NAMALWA (cell line): ENCODE data around the gene NTNG2.

Experiments used
- DNase-seq: peaks from one replicate; pipeline ENCODE4 v3.0.0-alpha.2; 2015; ENCODE audit warnings: low spot score

NTNG2 gene

GRCh38 chr9:132235894-132236661, 74.2 kb downstream of the NTNG2 start:
- peak; percentile 86 for DNase-seq

GRCh38 chr9:132236662-132237311, 74.9 kb downstream of the NTNG2 start:
- no peak for DNase-seq

DNA sequence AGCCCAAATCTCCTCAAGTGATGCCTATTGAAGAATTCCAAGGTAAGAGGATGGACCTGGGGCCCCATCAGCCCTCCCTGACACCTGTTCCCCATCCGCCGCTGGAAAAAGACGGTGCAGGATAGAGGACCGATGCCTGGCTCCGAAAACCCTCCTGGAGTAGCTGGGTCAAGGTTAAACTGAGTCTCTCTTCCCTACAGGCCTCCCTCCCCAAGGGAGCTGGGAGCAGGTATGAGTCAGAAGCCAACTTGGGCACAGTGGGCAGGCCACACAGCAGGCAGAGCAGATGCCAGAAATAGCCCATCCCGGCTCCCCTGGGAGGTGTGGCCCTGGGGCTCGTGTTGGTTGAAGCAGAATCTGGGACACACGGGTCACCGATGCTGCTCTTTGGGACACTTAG, 75.6 kb downstream of the NTNG2 start:
- DNase-seq: no peak

DNA sequence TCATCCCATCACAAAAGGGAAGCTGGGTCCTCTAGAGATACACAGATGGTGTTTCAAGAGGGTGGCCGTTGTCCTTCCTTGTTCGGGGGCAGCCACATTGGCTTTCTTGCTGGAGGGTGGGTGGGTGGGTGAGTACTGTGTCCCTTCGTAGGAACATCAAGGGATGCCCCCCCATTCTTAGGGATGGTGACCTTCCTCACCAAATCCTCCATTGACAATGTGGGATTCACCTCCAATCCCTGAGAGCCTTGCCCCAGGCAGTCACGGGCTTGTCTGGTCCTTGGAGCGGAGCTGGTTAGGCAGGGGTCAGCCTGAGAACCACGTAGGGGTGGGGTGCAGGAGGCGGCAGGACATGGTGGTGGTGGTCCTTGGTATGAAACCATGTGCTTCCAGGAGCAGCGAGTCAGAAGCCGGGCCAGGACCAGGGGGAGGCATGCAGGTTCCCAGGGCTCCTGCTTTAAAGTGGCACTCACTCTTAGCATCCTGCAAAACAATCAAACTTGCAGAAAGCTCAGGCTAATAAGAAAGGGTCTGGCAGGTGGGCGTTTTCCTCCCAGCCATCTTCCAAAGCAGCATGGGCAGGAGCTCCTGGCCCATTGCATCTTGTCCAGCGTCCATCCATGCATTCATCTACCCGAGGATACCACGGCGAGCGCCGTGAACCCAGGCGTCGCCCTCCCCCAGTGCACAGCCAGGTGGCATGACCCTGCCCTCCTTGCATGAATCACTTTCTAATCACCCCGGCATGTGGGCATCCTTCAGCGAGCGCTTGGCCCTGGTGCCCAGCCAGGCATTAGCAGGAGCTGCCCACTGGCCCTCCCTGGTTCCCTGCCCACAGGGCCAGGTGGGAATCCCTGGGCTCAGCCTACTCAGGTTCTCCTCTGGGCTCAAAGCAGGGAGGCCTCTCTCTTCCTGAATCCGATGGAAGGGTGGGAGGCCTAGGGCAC, 76.4 kb downstream of the NTNG2 start:
- no peak for DNase-seq

DNA sequence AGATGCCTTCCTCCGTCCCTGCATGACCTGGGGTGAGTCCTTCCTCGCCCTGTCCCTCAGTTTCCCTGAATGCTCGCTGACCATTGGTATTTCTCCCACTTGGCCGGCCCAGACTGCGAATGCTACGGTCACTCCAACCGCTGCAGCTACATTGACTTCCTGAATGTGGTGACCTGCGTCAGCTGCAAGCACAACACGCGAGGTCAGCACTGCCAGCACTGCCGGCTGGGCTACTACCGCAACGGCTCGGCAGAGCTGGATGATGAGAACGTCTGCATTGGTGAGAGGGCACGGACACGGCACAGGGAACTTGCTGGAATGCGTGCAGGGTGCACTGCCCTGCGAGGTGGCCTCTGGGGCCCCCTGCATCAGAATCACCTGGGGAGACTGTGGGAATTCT, 77.1 kb downstream of the NTNG2 start:
- no peak for DNase-seq

- no peak for DNase-seq
Observed at GRCh38 chr9:132239518-132239917, 77.7 kb downstream of the NTNG2 start.

GRCh38 chr9:132239999-132240840, 78.4 kb downstream of the NTNG2 start:
- no peak for DNase-seq

DNA sequence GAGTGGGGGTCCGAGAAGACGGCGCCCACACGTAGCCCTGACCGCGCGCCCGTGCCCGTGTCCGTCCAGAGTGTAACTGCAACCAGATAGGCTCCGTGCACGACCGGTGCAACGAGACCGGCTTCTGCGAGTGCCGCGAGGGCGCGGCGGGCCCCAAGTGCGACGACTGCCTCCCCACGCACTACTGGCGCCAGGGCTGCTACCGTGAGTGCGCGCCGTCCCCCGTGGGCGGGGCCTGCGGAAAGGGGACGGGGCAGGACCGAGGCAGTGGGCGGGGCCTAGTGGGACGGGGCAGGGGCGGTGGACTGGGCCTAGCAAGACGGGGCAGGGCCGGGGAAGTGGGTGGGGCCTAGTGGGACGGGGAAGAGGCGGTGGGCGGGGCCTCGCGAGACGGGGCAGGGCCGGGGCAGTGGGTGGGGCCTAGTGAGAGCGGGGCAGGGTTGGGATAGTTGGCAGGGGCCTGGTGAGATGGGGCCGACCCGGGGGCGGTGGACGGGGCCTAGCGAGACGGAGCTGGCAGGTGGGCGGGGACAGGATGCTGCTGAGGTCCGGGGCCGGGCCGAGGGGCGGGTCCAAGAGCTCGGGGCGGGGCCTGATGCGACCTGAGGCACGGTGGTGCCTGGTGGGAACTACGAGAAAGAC, 79.1 kb downstream of the NTNG2 start:
- peak; percentile 96 for DNase-seq

DNA sequence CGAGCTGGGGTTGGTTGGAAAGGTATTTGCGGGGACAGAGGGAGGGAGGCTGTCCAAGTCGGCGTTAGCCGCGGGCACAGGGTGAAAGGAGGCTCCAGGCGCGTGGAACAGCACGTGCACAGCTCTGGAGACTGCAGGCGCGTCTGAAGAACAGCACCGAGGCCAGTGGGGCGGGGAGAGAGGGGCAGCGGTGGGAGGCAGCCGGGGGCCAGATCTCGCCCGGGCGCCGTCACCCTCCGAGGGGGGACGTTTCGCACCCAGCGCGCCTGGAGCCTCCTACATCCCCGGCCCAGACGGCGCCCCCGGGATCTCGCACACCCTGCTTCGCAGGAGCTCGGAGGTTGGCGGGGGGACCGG, 79.6 kb downstream of the NTNG2 start:
- no peak for DNase-seq

DNA sequence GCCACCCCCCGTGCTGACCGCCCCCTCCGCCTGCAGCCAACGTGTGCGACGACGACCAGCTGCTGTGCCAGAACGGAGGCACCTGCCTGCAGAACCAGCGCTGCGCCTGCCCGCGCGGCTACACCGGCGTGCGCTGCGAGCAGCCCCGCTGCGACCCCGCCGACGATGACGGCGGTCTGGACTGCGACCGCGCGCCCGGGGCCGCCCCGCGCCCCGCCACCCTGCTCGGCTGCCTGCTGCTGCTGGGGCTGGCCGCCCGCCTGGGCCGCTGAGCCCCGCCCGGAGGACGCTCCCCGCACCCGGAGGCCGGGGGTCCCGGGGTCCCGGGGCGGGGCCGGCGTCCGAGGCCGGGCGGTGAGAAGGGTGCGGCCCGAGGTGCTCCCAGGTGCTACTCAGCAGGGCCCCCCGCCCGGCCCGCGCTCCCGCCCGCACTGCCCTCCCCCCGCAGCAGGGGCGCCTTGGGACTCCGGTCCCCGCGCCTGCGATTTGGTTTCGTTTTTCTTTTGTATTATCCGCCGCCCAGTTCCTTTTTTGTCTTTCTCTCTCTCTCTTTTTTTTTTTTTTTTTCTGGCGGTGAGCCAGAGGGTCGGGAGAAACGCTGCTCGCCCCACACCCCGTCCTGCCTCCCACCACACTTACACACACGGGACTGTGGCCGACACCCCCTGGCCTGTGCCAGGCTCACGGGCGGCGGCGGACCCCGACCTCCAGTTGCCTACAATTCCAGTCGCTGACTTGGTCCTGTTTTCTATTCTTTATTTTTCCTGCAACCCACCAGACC, 80.2 kb downstream of the NTNG2 start:
- peak; percentile 65 for DNase-seq

GRCh38 chr9:132242621-132243155, 80.8 kb downstream of the NTNG2 start:
- DNase-seq: no peak

GRCh38 chr9:132243156-132244074, 81.6 kb downstream of the NTNG2 start:
- no peak for DNase-seq

GRCh38 chr9:132244582-132245455, 83.0 kb downstream of the NTNG2 start:
- no peak for DNase-seq

DNA sequence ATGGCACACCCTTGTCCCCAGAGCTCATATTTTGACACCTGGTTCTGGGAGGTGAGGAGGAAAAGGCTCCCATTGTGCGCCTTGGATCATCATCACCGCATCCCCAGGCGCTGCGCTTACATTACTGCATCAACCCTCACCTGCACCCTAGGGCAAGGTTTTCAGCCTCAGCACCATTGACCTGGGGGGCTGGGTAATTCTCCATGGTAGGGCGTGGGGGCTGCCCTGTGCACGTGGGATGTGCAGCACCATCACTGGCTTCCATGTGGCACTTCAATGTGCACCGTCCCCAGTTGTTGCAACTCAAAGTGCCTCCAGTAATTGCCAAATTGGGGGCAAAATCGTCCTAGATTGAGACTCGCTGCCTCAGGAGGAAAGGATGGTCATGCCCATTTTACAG, 83.6 kb downstream of the NTNG2 start:
- no peak for DNase-seq

- no peak for DNase-seq
Observed at GRCh38 chr9:132247942-132248341, 86.1 kb downstream of the NTNG2 start.

- no peak for DNase-seq
Observed at GRCh38 chr9:132249123-132249522, 87.3 kb downstream of the NTNG2 start.

DNA sequence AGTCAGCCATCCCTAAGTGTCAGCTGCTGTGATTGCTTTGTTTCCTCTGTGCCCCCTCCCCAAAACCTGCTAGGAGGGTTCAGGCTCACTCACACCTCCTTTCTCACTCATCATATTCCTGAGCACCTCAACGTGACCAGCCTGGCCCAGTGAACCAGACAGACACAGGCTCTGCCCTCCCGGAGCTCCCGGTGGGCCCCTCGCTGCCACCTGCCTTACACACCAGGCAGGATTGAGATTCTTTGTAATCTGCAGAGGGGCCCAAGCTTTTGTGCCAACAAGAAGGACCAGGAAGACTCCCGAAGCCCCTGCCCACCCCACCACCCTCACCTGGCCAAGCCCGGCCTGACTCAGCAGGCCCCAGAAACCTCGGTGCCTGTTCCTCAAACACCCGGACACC, 87.8 kb downstream of the NTNG2 start:
- no peak for DNase-seq
